SIG-M5 (cell line): ENCODE measurements around the gene OGFOD2.

Source experiments
- DNase-seq: peaks from one replicate; lab custom pipeline; 2025; lab: John Stamatoyannopoulos, UW

The OGFOD2 gene

GRCh38 chr12:122989225-122989839, 14.3 kb downstream of the OGFOD2 start:
- DNase-seq, result no peak

GRCh38 chr12:122989874-122990419, 14.9 kb downstream of the OGFOD2 start:
- no peak for DNase-seq

GRCh38 chr12:122990561-122990960, 15.5 kb downstream of the OGFOD2 start:
- no peak for DNase-seq

- DNase-seq, result no peak
These were observed 16.0 kb downstream of the OGFOD2 start for GRCh38 chr12:122990961-122991622.

- no peak for DNase-seq
These were observed 16.7 kb downstream of the OGFOD2 start for GRCh38 chr12:122991623-122992275.

GRCh38 chr12:122992386-122992785, 17.3 kb downstream of the OGFOD2 start:
- DNase-seq, result no peak

- no peak for DNase-seq
These were observed 19.2 kb downstream of the OGFOD2 start for GRCh38 chr12:122994140-122994675.

- DNase-seq, result no peak
These were observed 19.9 kb downstream of the OGFOD2 start for GRCh38 chr12:122994781-122995502.

- DNase-seq, result no peak
These were observed 20.6 kb downstream of the OGFOD2 start for GRCh38 chr12:122995503-122996187.

GRCh38 chr12:122996188-122996601, 21.2 kb downstream of the OGFOD2 start:
- no peak for DNase-seq

GRCh38 chr12:122996621-122997342, 21.7 kb downstream of the OGFOD2 start:
- DNase-seq, result no peak

- no peak for DNase-seq
These were observed 22.6 kb downstream of the OGFOD2 start for GRCh38 chr12:122997343-122998250.

GRCh38 chr12:122998316-122998715, 23.3 kb downstream of the OGFOD2 start:
- DNase-seq, result no peak

- no peak for DNase-seq
These were observed 24.3 kb downstream of the OGFOD2 start for GRCh38 chr12:122999196-122999946.

- no peak for DNase-seq
These were observed 25.0 kb downstream of the OGFOD2 start for GRCh38 chr12:122999986-123000420.

- no peak for DNase-seq
These were observed 25.5 kb downstream of the OGFOD2 start for GRCh38 chr12:123000578-123000977.

GRCh38 chr12:123001464-123001863, 26.4 kb downstream of the OGFOD2 start:
- DNase-seq, result no peak

GRCh38 chr12:123003257-123003656, 28.2 kb downstream of the OGFOD2 start:
- DNase-seq, result no peak

- DNase-seq, result no peak
These were observed 29.2 kb downstream of the OGFOD2 start for GRCh38 chr12:123004287-123004686.
